Duodenal mucosa (tissue), 2 donors: ENCODE data around the gene ADRA2B.
"Not testable (repeated sequence)": the region's sequence is repeated elsewhere in the genome, so short reads cannot be mapped to it uniquely, and the experiment has no call there.

Experiments used
- H3K27ac ChIP-seq: one replicate; pipeline ENCODE4 v1.7.0; 2013; ENCODE audit warnings: low read depth, low read length
- H3K27me3 ChIP-seq, 2 donors: one replicate each; pipeline ENCODE4 v1.7.0; 2013; ENCODE audit warnings: low read length in 2 of 2, control low read depth in 1 of 2; ENCODE audit not compliant: insufficient read depth in 2 of 2, control insufficient read depth in 1 of 2
- H3K36me3 ChIP-seq, 2 donors: one replicate each; pipeline ENCODE4 v1.7.0; 2013; ENCODE audit warnings: low read length in 2 of 2, control low read depth in 1 of 2; ENCODE audit not compliant: insufficient read depth in 2 of 2, control insufficient read depth in 1 of 2
- H3K4me1 ChIP-seq, 2 donors: one replicate each; pipeline ENCODE4 v1.7.0; 2013; ENCODE audit warnings: low read length in 2 of 2, control low read depth in 1 of 2; ENCODE audit not compliant: insufficient read depth in 2 of 2, control insufficient read depth in 1 of 2
- H3K4me3 ChIP-seq, 2 donors: one replicate each; pipeline ENCODE4 v1.7.0; 2013; ENCODE audit warnings: low read length in 2 of 2, low read depth in 1 of 2
- H3K9ac ChIP-seq, 2 donors: one replicate each; pipeline ENCODE4 v1.7.0; 2013; ENCODE audit warnings: low read length in 2 of 2, low read depth in 1 of 2
- H3K9me3 ChIP-seq, 2 donors: one replicate each; pipeline ENCODE4 v1.7.0; 2013; ENCODE audit warnings: low read length in 2 of 2, control low read depth in 1 of 2; ENCODE audit not compliant: control insufficient read depth in 1 of 2

The ADRA2B gene

GRCh38 chr2:96089356-96090195 lies 26.8 kb downstream of the ADRA2B start:
- H3K9me3 ChIP-seq: no peaks in the 10 kb centered on the region
- no peaks in the 10 kb centered on the region for H3K27me3 ChIP-seq
- H3K27ac ChIP-seq: no peak overlapping the region
- H3K9ac ChIP-seq: no peak overlapping the region
- H3K4me3 ChIP-seq: no peak overlapping the region
- H3K36me3 ChIP-seq: no peaks in the 10 kb centered on the region
- H3K4me1 ChIP-seq: peaks cover 21 to 22% of the 10 kb centered on the region in 2 donors

DNA sequence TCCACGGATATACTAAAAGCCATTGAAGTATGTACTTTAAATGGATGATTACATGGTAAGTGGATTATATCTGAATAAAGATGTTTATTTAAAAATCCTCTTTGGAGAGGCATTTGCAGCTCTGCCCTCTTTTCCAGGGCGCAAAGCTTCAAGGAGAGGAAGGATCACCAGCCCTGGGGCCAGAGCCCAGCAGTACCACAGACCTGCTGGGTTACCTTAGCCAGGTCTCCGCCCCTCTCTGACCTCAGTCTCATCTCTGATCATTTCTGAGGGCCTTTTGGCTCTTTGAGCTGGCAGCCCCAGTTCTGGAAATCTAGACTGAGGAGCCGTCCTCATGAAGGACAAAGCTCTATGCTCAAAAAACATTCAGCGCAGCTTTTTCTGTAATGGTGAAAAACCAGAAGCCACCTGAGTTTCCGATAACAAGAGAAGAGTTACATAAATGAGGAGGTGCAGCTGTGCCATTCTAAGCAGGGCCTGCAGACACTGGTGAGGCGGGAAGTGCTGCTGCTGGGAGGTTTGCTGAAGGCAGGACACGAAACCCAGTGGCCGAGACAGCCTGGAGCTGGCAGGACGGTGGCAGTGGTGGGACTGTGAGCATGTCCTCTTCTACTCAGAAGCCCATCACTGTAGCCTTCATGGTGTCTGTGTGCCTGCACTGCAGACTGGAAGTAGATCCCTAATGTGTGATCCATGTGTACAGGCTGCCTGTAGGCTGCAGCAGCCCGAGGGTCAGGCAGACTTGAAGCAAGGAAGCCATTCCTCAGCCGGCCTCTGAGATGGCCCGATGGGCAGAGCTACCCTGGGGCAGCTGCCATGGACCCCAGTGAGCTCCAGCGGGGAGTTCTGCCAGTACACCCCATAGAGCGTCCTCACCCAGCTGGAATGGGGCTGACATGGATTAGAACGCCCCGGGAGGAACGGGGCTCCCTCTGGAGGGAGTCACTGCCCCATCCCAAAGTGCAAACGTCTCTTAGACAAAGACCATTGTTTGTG lies 27.7 kb downstream of the ADRA2B start:
- Histone ChIP-seq H3K9me3 (no peaks in the 10 kb centered on the region), H3K27me3 (no peaks in the 10 kb centered on the region), H3K9ac (no peak overlapping the region), H3K4me3 (no peak overlapping the region), H3K27ac (no peak overlapping the region), H3K36me3 (no peaks in the 10 kb centered on the region), H3K4me1 (peaks cover 21 to 23% of the 10 kb centered on the region in 2 donors)

DNA sequence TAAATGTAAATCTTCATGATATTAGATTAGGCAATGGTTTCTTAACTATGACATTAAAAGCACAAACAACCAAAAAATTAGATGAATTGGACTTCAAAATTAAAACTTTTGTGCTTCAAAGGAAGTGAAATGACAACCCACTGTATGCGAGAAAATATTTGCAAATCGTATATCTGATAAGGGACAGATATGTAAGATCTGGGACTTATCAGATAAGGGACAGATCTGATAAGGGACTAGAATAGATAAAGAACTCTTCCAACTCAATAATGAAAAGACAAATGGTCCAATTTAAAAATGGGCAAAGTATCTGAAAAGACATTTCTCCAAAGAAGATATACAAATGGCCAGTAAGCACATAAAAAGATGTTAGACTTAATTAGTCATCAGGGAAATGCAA lies 29.2 kb downstream of the ADRA2B start:
- Histone ChIP-seq H3K27me3 (no peaks in the 10 kb centered on the region), H3K4me1 (peaks cover 18 to 24% of the 10 kb centered on the region in 2 donors), H3K9ac (no peak overlapping the region), H3K4me3 (no peak overlapping the region), H3K27ac (no peak overlapping the region), H3K36me3 (no peaks in the 10 kb centered on the region), H3K9me3 (no peaks in the 10 kb centered on the region)

GRCh38 chr2:96085541-96086355 lies 30.6 kb downstream of the ADRA2B start:
- H3K27me3 ChIP-seq: no peaks in the 10 kb centered on the region
- peaks cover 6 to 10% of the 10 kb centered on the region in 2 donors for H3K4me1 ChIP-seq
- no peaks in the 10 kb centered on the region for H3K36me3 ChIP-seq

GRCh38 chr2:96084858-96085518 lies 31.4 kb downstream of the ADRA2B start:
- H3K36me3 ChIP-seq, H3K27me3 ChIP-seq, H3K9ac ChIP-seq, H3K9me3 ChIP-seq, H3K4me3 ChIP-seq, H3K27ac ChIP-seq, H3K4me1 ChIP-seq: not testable (repeated sequence)

More at GRCh38 chr2:96085541-96086355, 30.6 kb downstream of the ADRA2B start:
- no peak overlapping the region for H3K27ac ChIP-seq
- no peaks in the 10 kb centered on the region for H3K9me3 ChIP-seq
- no peak overlapping the region for H3K9ac ChIP-seq
- H3K4me3 ChIP-seq: no peak overlapping the region

DNA sequence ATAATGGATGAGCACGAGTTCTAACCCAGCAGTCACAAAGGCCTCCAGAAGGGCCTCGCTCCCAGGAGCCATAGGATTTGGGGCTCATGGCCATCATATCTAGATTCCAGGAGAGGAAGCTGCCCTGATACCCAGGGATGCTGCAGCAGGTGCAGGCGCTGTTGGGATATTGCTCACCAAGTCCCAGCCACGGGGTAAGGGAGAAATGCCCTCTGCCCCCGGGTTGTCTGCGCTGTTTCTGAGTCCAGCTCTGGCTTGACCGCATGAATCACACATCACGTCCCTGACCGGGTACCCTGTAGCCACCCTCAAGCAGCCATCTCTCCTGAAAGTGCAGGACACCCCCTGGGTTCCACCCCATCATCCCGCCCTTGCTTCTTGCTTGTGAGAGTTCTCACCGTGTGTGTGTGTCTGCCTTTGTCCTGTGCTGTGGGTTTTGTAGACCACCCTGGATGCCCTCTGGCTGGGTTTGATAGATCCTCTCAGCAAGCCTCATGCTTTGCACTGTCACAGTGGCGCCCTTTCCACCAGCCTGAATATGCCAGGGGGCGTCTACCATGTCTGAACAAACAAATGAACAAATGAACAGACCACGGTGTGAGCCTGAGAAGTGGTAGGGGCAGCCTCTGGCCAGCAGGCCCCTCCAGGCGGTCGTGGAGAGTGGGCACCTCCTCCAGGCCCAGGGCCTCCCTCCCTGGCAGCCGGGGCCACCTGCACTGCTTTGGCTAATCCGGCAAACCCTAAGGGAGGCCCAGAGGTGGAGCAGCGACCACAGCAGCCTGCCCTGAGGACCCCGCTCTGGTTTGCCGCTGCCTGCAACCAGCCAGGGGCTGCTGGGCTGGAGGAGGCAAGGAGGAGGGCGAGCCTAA lies 32.1 kb downstream of the ADRA2B start:
- H3K36me3 ChIP-seq: no peaks in the 10 kb centered on the region
- no peaks in the 10 kb centered on the region for H3K9me3 ChIP-seq
- no peaks in the 10 kb centered on the region for H3K27me3 ChIP-seq
- H3K27ac ChIP-seq: no peak overlapping the region
- peaks cover 0 to 4% of the 10 kb centered on the region in 2 donors for H3K4me1 ChIP-seq
- H3K4me3 ChIP-seq: no peak overlapping the region
- no peak overlapping the region for H3K9ac ChIP-seq

GRCh38 chr2:96083064-96083939 lies 33.1 kb downstream of the ADRA2B start:
- no peaks in the 10 kb centered on the region for H3K27me3 ChIP-seq
- peaks cover 0 to 4% of the 10 kb centered on the region in 2 donors for H3K4me1 ChIP-seq
- H3K36me3 ChIP-seq: no peaks in the 10 kb centered on the region
- H3K27ac ChIP-seq: no peak overlapping the region
- H3K4me3 ChIP-seq: no peak overlapping the region
- H3K9me3 ChIP-seq: no peaks in the 10 kb centered on the region
- H3K9ac ChIP-seq: no peak overlapping the region

DNA sequence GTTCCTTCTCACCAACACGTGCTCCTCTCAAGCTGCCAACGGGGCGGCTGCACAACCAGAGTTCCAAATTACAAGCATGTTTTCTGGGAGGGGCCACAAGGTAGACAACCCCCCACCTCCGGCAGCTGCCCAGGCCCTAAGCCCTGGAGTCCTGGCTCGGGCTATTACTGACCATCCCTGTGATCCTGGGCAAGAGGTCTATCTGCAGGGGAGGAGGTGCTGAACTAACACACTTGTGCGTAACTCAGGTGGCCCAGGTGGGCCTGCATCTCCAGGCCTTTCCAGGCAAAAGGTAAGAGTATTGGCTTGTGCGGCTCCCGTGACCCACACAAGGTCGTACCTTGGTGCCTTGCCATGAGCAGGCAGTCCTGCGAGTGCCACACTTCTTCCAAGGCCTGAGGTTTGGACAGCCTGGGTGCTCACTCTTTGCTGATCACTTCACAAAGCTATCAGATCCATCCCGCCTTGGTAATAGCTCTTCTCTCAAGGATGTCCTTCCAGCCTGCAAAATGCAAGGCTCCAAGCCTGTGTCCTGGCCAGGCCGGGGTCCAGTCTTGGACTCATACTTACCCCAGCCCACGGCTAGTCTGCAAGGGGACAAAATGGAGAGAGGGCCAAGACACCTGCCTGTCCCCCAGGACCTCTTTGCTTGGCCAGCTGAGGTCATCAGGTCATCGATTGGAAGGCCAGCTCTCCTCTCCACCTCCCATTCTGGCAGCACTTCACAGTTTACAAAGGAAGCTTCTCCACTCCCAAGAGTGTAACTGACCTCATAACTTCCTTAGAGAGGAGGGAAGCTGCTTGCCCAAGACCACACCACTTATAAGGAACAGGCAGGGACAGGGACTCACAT lies 33.9 kb downstream of the ADRA2B start:
- Histone ChIP-seq H3K36me3 (no peaks in the 10 kb centered on the region), H3K27ac (no peak overlapping the region), H3K4me1 (peaks cover 0 to 4% of the 10 kb centered on the region in 2 donors), H3K27me3 (no peaks in the 10 kb centered on the region), H3K9ac (no peak overlapping the region), H3K9me3 (no peaks in the 10 kb centered on the region), H3K4me3 (no peak overlapping the region)
